HUES48 (cell line): ENCODE measurements around the gene CCNJ.

ENCODE experiments used
- H3K27ac ChIP-seq: one replicate; pipeline ENCODE4 v1.7.0; 2013; ENCODE audit warnings: low read depth, low read length, inconsistent platforms
- H3K27me3 ChIP-seq: 2 replicates; pipeline ENCODE4 v1.6.1; 2013; ENCODE audit warnings: mild to moderate bottlenecking, low read length; ENCODE audit not compliant: control insufficient read depth, insufficient read depth
- H3K36me3 ChIP-seq: 2 replicates; pipeline ENCODE4 v1.6.1; 2013; ENCODE audit warnings: low read length; ENCODE audit not compliant: control insufficient read depth, insufficient read depth
- H3K4me1 ChIP-seq: 2 replicates; pipeline ENCODE4 v1.6.1; 2013; ENCODE audit warnings: mild to moderate bottlenecking, low read length; ENCODE audit not compliant: control insufficient read depth, insufficient read depth
- H3K4me3 ChIP-seq: 2 replicates; pipeline ENCODE4 v1.5.1; 2013; ENCODE audit warnings: mild to moderate bottlenecking, low read depth, low read length
- H3K9ac ChIP-seq: 2 replicates; pipeline ENCODE4 v1.6.1; 2013; ENCODE audit warnings: mild to moderate bottlenecking, low read depth, low read length, moderate library complexity
- H3K9me3 ChIP-seq: 2 replicates; pipeline ENCODE4 v1.6.1; 2013; ENCODE audit warnings: low read length; ENCODE audit not compliant: control insufficient read depth, insufficient read depth

The CCNJ gene

GRCh38 chr10:96061232-96061631, 17.8 kb downstream of the CCNJ start:
- Histone ChIP-seq H3K4me1 (0 out of 2 replicates have a peak, but pooled peaks cover 3% of the 10 kb centered on the region), H3K9ac (no peak overlapping the region), H3K27ac (no peak overlapping the region), H3K27me3 (no peaks in the 10 kb centered on the region), H3K36me3 (peaks cover 56% of the 10 kb centered on the region), H3K9me3 (no peaks in the 10 kb centered on the region), H3K4me3 (no peak overlapping the region)

- no peak overlapping the region for H3K27ac ChIP-seq
- H3K9me3 ChIP-seq = no peaks in the 10 kb centered on the region
- H3K36me3 ChIP-seq = no peaks in the 10 kb centered on the region
- H3K4me3 ChIP-seq = no peak overlapping the region
- H3K9ac ChIP-seq = no peak overlapping the region
- H3K27me3 ChIP-seq = 0 out of 2 replicates have a peak, but pooled peaks cover 3% of the 10 kb centered on the region
- H3K4me1 ChIP-seq = peaks cover 21% of the 10 kb centered on the region
Measured at GRCh38 chr10:96072674-96073073, 29.3 kb downstream of the CCNJ start.

- no peak overlapping the region for H3K9ac ChIP-seq
- H3K27ac ChIP-seq = no peak overlapping the region
- H3K4me1 ChIP-seq = peaks cover 22% of the 10 kb centered on the region
- no peaks in the 10 kb centered on the region for H3K36me3 ChIP-seq
- H3K4me3 ChIP-seq = no peak overlapping the region
- no peaks in the 10 kb centered on the region for H3K9me3 ChIP-seq
- 0 out of 2 replicates have a peak, but pooled peaks cover 3% of the 10 kb centered on the region for H3K27me3 ChIP-seq
Measured at GRCh38 chr10:96073722-96074121, 30.3 kb downstream of the CCNJ start.

GRCh38 chr10:96074776-96075175, 31.4 kb downstream of the CCNJ start:
- H3K36me3 ChIP-seq = no peaks in the 10 kb centered on the region
- no peaks in the 10 kb centered on the region for H3K9me3 ChIP-seq
- H3K27ac ChIP-seq = no peak overlapping the region
- H3K4me3 ChIP-seq = no peak overlapping the region
- H3K27me3 ChIP-seq = 0 out of 2 replicates have a peak, but pooled peaks cover 3% of the 10 kb centered on the region
- no peak overlapping the region for H3K9ac ChIP-seq
- H3K4me1 ChIP-seq = peaks cover 22% of the 10 kb centered on the region

GRCh38 chr10:96075977-96076376, 32.6 kb downstream of the CCNJ start:
- Histone ChIP-seq H3K36me3 (no peaks in the 10 kb centered on the region), H3K4me3 (no peak overlapping the region), H3K4me1 (peaks cover 22% of the 10 kb centered on the region), H3K27me3 (0 out of 2 replicates have a peak, but pooled peaks cover 3% of the 10 kb centered on the region), H3K9me3 (no peaks in the 10 kb centered on the region), H3K27ac (no peak overlapping the region), H3K9ac (no peak overlapping the region)

- H3K36me3 ChIP-seq = no peaks in the 10 kb centered on the region
- H3K27ac ChIP-seq = no peak overlapping the region
- no peaks in the 10 kb centered on the region for H3K9me3 ChIP-seq
- no peak overlapping the region for H3K9ac ChIP-seq
- no peak overlapping the region for H3K4me3 ChIP-seq
- 0 out of 2 replicates have a peak, but pooled peaks cover 3% of the 10 kb centered on the region for H3K27me3 ChIP-seq
- peaks cover 22% of the 10 kb centered on the region for H3K4me1 ChIP-seq
Measured at GRCh38 chr10:96077156-96077555, 33.8 kb downstream of the CCNJ start.

GRCh38 chr10:96082153-96082552, 38.8 kb downstream of the CCNJ start:
- Histone ChIP-seq H3K27me3 (no peaks in the 10 kb centered on the region), H3K9me3 (no peaks in the 10 kb centered on the region), H3K9ac (no peak overlapping the region), H3K27ac (no peak overlapping the region), H3K36me3 (no peaks in the 10 kb centered on the region), H3K4me3 (no peak overlapping the region), H3K4me1 (peaks cover 7% of the 10 kb centered on the region; the same call in 1 of the 2 replicates)

- no peak overlapping the region for H3K27ac ChIP-seq
- no peaks in the 10 kb centered on the region for H3K36me3 ChIP-seq
- no peaks in the 10 kb centered on the region for H3K9me3 ChIP-seq
- H3K9ac ChIP-seq = no peak overlapping the region
- H3K4me3 ChIP-seq = no peak overlapping the region
- H3K27me3 ChIP-seq = no peaks in the 10 kb centered on the region
- H3K4me1 ChIP-seq = 0 out of 2 replicates have a peak, but pooled peaks cover under 1% of the 10 kb centered on the region
Measured at GRCh38 chr10:96082748-96083147, 39.4 kb downstream of the CCNJ start.

- H3K4me3 ChIP-seq = peak overlapping the region; percentile 69
- H3K27me3 ChIP-seq = peaks cover 4% of the 10 kb centered on the region; the same call in 1 of the 2 replicates
- H3K27ac ChIP-seq = no peak overlapping the region
- no peak overlapping the region for H3K9ac ChIP-seq
- no peaks in the 10 kb centered on the region for H3K36me3 ChIP-seq
- no peaks in the 10 kb centered on the region for H3K4me1 ChIP-seq
- H3K9me3 ChIP-seq = no peaks in the 10 kb centered on the region
Measured at GRCh38 chr10:96089116-96089515, 45.7 kb downstream of the CCNJ start.

GRCh38 chr10:96089670-96090462, 46.5 kb downstream of the CCNJ start:
- H3K27me3 ChIP-seq = peaks cover 4% of the 10 kb centered on the region; the same call in 1 of the 2 replicates
- peak overlapping the region; percentile 69 for H3K4me3 ChIP-seq
- no peak overlapping the region for H3K27ac ChIP-seq
- no peaks in the 10 kb centered on the region for H3K4me1 ChIP-seq
- no peaks in the 10 kb centered on the region for H3K9me3 ChIP-seq
- H3K9ac ChIP-seq = peak overlapping the region; percentile 51
- no peaks in the 10 kb centered on the region for H3K36me3 ChIP-seq

GRCh38 chr10:96090463-96090800, 47.0 kb downstream of the CCNJ start:
- Histone ChIP-seq H3K4me3 (peak overlapping the region; percentile 69), H3K27me3 (peaks cover 4% of the 10 kb centered on the region; the same call in 1 of the 2 replicates), H3K9ac (no peak overlapping the region), H3K9me3 (no peaks in the 10 kb centered on the region), H3K36me3 (no peaks in the 10 kb centered on the region), H3K4me1 (no peaks in the 10 kb centered on the region), H3K27ac (no peak overlapping the region)
